Breast epithelium (tissue), 4 donors: ENCODE results near the gene TMED10. TPM values are rescaled to one million over a fixed set of nuclear protein-coding genes. Genes with fewer than 3 reads are reported as not detected.

Source experiments
- DNase-seq, 2 donors: peaks; one replicate each; pipeline ENCODE4 v3.0.0-alpha.2; 2019; ENCODE audit warnings: low spot score in 2 of 2
- H3K27ac ChIP-seq, 2 donors: fragments of 200-600 bp; sonication (generic) in 1 of 2; one replicate each; pipeline ENCODE4 v1.5.1; 2016 to 2019; ENCODE audit warnings: mild to moderate bottlenecking in 1 of 2
- H3K27me3 ChIP-seq, 2 donors: fragments of 200-600 bp; sonication (generic) in 1 of 2; one replicate each; pipeline versions ENCODE4 v1.5.1 to v1.6.0; 2017 to 2019; ENCODE audit warnings: control low read depth in 1 of 2, mild to moderate bottlenecking in 1 of 2
- H3K36me3 ChIP-seq: fragments of 200-600 bp; one replicate; pipeline ENCODE4 v1.5.1; 2019
- H3K4me1 ChIP-seq, 2 donors: fragments of 200-600 bp; sonication (generic); one replicate each; pipeline ENCODE4 v1.5.1; 2016 to 2019; ENCODE audit warnings: control low read depth in 1 of 2
- H3K4me3 ChIP-seq, 3 donors: fragments of 200-600 bp; sonication (generic); 1 replicate in 2 of 3; 2 replicates in 1 of 3; pipeline ENCODE4 v1.5.1; 2016 to 2019; ENCODE audit warnings: mild to moderate bottlenecking in 3 of 3, moderate library complexity in 2 of 3
- H3K9me3 ChIP-seq, 2 donors: fragments of 200-600 bp; sonication (generic) in 1 of 2; one replicate each; pipeline ENCODE4 v1.5.1; 2016 to 2019; ENCODE audit warnings: control low read depth in 1 of 2
- POLR2A ChIP-seq: fragments of 450-650 bp; IDR thresholded peaks from one replicate; pipeline ENCODE4 v1.6.1; 2016; ENCODE audit warnings: antibody characterized with exemption, mild to moderate bottlenecking, moderate library complexity
- POLR2AphosphoS5 ChIP-seq, 3 donors: sonication (generic); formaldehyde crosslinking; IDR thresholded peaks; one replicate each; pipeline ENCODE4 v1.6.1; 2017; ENCODE audit warnings: antibody characterized with exemption in 3 of 3
- intact Hi-C: fragments of 100-400 bp; cut with DNase I; formaldehyde crosslinking; loops from one replicate; pipeline ENCODE4 v1.15.1; 2023; ENCODE audit warnings: low total_unique reads
- total RNA-seq, 3 donors: library from RNA; depleted of rRNA; stranded (reverse); fragments of >200 nt; gene quantifications; one replicate each; pipeline ENCODE4 v1.1.0, GENCODE V29; 2016
- TF ChIP-seq, protein P1 (sequence below), 3 donors: fragments of 450-650 bp; IDR thresholded peaks; one replicate each; pipeline ENCODE4 v1.5.1; 2016 to 2017; ENCODE audit warnings: antibody characterized with exemption in 3 of 3, mild to moderate bottlenecking in 3 of 3, moderate library complexity in 3 of 3

Gene TMED10
- total RNA-seq, 3 donors from 2014 or later = 263 to 443 (median 285) TPM

DNA sequence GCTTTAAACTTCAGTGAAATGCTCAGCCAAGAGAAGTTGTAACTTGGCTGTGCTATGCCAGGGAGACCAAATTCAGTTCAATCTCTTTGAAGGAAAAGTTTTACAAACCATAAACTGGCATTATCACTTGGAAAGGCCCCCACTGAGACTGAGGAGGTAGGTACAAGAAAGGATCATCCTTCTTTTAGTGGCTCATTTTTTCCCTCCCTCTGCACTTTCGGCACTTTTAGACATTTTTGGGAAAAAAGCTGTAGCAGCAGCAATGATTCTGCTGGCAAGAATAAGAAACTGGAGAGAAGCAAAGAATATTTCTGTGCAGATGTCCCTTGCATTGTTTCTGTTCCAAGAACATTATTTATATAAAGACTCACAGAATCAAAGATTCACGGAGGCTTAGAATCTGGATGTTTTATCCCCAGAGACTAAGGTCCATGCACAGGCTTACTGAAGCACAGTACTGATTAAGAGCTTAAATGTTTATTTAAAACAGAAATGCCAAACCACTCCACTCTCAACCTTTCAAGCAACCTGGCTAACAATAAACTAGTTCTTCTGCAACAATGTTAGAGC, 94.7 kb downstream of the TMED10 start:
- no peak for DNase-seq
- Histone ChIP-seq H3K36me3 (peaks cover 4% of the 10 kb centered on the region), H3K27ac (peak overlapping the region; percentile 7 to 27), H3K9me3 (no peaks in the 10 kb centered on the region), H3K4me3 (no peak overlapping the region), H3K4me1 (no peaks in the 10 kb centered on the region), H3K27me3 (no peaks in the 10 kb centered on the region)
- intact Hi-C loops = loop anchor here (10.0 kb wide), 1 partner anchor 167 kb away; no protein-coding TSS in a partner anchor
- no peak for TF ChIP-seq POLR2A
- TF ChIP-seq, protein P1, sequence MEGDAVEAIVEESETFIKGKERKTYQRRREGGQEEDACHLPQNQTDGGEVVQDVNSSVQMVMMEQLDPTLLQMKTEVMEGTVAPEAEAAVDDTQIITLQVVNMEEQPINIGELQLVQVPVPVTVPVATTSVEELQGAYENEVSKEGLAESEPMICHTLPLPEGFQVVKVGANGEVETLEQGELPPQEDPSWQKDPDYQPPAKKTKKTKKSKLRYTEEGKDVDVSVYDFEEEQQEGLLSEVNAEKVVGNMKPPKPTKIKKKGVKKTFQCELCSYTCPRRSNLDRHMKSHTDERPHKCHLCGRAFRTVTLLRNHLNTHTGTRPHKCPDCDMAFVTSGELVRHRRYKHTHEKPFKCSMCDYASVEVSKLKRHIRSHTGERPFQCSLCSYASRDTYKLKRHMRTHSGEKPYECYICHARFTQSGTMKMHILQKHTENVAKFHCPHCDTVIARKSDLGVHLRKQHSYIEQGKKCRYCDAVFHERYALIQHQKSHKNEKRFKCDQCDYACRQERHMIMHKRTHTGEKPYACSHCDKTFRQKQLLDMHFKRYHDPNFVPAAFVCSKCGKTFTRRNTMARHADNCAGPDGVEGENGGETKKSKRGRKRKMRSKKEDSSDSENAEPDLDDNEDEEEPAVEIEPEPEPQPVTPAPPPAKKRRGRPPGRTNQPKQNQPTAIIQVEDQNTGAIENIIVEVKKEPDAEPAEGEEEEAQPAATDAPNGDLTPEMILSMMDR (IDR thresholded peaks at IDR 0.05) = no peak
- no peak for TF ChIP-seq POLR2AphosphoS5 (IDR thresholded peaks at IDR 0.05)

Other genes starting within 250 kb of the TMED10 start
- 10 to 100 TPM in 1 of 3 donors, 1 to 10 TPM in 2; 3.7 to 17.9 (median 8.2) TPM for gene PGF, start 221.0 kb downstream of the TMED10 start, total RNA-seq
- 10 to 100 TPM; 31.8 to 40.3 (median 36.0) TPM for gene EIF2B2, start 173.7 kb downstream of the TMED10 start, total RNA-seq
- gene MLH3, start 125.1 kb downstream of the TMED10 start, total RNA-seq = 10 to 100 TPM; 31.8 to 53.1 (median 42.9) TPM
- gene ACYP1, start 112.6 kb downstream of the TMED10 start, total RNA-seq = 10 to 100 TPM; 19.0 to 23.6 (median 21.6) TPM
- gene ZC2HC1C, start 107.0 kb downstream of the TMED10 start, total RNA-seq = 1 to 10 TPM in 2 of 3 donors, under 1 TPM in 1; 0.96 to 3.2 (median 2.6) TPM
- 10 to 100 TPM; 52.1 to 79.2 (median 71.8) TPM for gene NEK9, start 49.6 kb downstream of the TMED10 start, total RNA-seq
- 100 to 1,000 TPM; 398 to 629 (median 549) TPM for gene FOS, start 102.2 kb upstream of the TMED10 start, total RNA-seq